ENCODE data around the gene GNL3. TPM values are rescaled to one million over a fixed set of nuclear protein-coding genes. Genes with fewer than 3 reads are reported as not detected.
"Not testable (repeated sequence)": the region's sequence is repeated elsewhere in the genome, so short reads cannot be mapped to it uniquely, and the experiment has no call there.

GNL3 gene
- polyA plus RNA-seq, 4 donors = 91.3 to 125 (median 98.8) TPM

- DNase-seq (ENCODE audit: low read depth in 4 of 4, low spot score in 2 of 4) = no peak
These were observed 30.0 kb downstream of the GNL3 start for GRCh38 chr3:52715714-52716305.

GRCh38 chr3:52719618-52720017 is 33.8 kb downstream of the GNL3 start:
- DNase-seq (ENCODE audit: low read depth in 4 of 4, low spot score in 2 of 4) = no peak

- DNase-seq (ENCODE audit: low read depth in 4 of 4, low spot score in 2 of 4) = no peak
These were observed 35.3 kb downstream of the GNL3 start for GRCh38 chr3:52721002-52721729.

GRCh38 chr3:52721730-52722008 is 35.8 kb downstream of the GNL3 start:
- no peak for DNase-seq (ENCODE audit: low read depth in 4 of 4, low spot score in 2 of 4)

GRCh38 chr3:52722491-52722890 is 36.7 kb downstream of the GNL3 start:
- DNase-seq (ENCODE audit: low read depth in 4 of 4, low spot score in 2 of 4) = no peak

- no peak for DNase-seq (ENCODE audit: low read depth in 4 of 4, low spot score in 2 of 4)
These were observed 38.1 kb downstream of the GNL3 start for GRCh38 chr3:52723935-52724334.

- DNase-seq (ENCODE audit: low read depth in 4 of 4, low spot score in 2 of 4) = no peak
These were observed 38.7 kb downstream of the GNL3 start for GRCh38 chr3:52724511-52724910.

GRCh38 chr3:52728753-52729152 is 42.9 kb downstream of the GNL3 start:
- not testable (repeated sequence) for DNase-seq (ENCODE audit: low read depth in 4 of 4, low spot score in 2 of 4)

GRCh38 chr3:52730681-52731080 is 44.8 kb downstream of the GNL3 start:
- no peak for DNase-seq (ENCODE audit: low read depth in 4 of 4, low spot score in 2 of 4)

GRCh38 chr3:52731590-52731989 is 45.8 kb downstream of the GNL3 start:
- DNase-seq (ENCODE audit: low read depth in 4 of 4, low spot score in 2 of 4) = no peak

GRCh38 chr3:52733256-52733891 is 47.5 kb downstream of the GNL3 start:
- DNase-seq (ENCODE audit: low read depth in 4 of 4, low spot score in 2 of 4) = no peak

GRCh38 chr3:52739730-52740129 is 53.9 kb downstream of the GNL3 start:
- no peak for DNase-seq (ENCODE audit: low read depth in 4 of 4, low spot score in 2 of 4)

- peak in 1 of 4 donors; percentile 4 for DNase-seq (ENCODE audit: low read depth in 4 of 4, low spot score in 2 of 4)
These were observed 56.7 kb downstream of the GNL3 start for GRCh38 chr3:52742418-52743041.

- DNase-seq (ENCODE audit: low read depth in 4 of 4, low spot score in 2 of 4) = no peak
These were observed 57.3 kb downstream of the GNL3 start for GRCh38 chr3:52743152-52743551.

- DNase-seq (ENCODE audit: low read depth in 4 of 4, low spot score in 2 of 4) = no peak
These were observed 57.9 kb downstream of the GNL3 start for GRCh38 chr3:52743721-52744120.

Other genes starting within 250 kb of the GNL3 start
- gene SEMA3G, start 240.9 kb upstream of the GNL3 start, polyA plus RNA-seq (ENCODE audit: insufficient read length in 4 of 4) = 10 to 100 TPM; 28.5 to 35.3 (median 30.1) TPM
- 1 to 10 TPM; 4.8 to 8.1 (median 7.6) TPM for gene TNNC1, start 232.0 kb upstream of the GNL3 start, polyA plus RNA-seq (ENCODE audit: insufficient read length in 4 of 4)
- gene NISCH, start 230.4 kb upstream of the GNL3 start, polyA plus RNA-seq (ENCODE audit: insufficient read length in 4 of 4) = 100 to 1,000 TPM in 2 of 4 donors, 10 to 100 TPM in 2; 85.4 to 152 (median 117) TPM
- 10 to 100 TPM; 31.2 to 44.5 (median 36.5) TPM for gene STAB1, start 190.7 kb upstream of the GNL3 start, polyA plus RNA-seq (ENCODE audit: insufficient read length in 4 of 4)
- 100 to 1,000 TPM; 137 to 189 (median 145) TPM for gene NT5DC2, start 152.2 kb upstream of the GNL3 start, polyA plus RNA-seq (ENCODE audit: insufficient read length in 4 of 4)
- gene UQCC5, start 149.4 kb upstream of the GNL3 start, polyA plus RNA-seq (ENCODE audit: insufficient read length in 4 of 4) = 10 to 100 TPM; 14.9 to 31.4 (median 21.3) TPM
- gene PBRM1, start 119 bp upstream of the GNL3 start, polyA plus RNA-seq (ENCODE audit: insufficient read length in 4 of 4) = 10 to 100 TPM; 53.5 to 64.5 (median 56.1) TPM
- gene GLT8D1, start 19.8 kb downstream of the GNL3 start, polyA plus RNA-seq (ENCODE audit: insufficient read length in 4 of 4) = 100 to 1,000 TPM; 113 to 142 (median 125) TPM
- gene SPCS1, start 20.1 kb downstream of the GNL3 start, polyA plus RNA-seq (ENCODE audit: insufficient read length in 4 of 4) = 100 to 1,000 TPM; 146 to 173 (median 162) TPM
- gene NEK4, start 84.9 kb downstream of the GNL3 start, polyA plus RNA-seq (ENCODE audit: insufficient read length in 4 of 4) = 10 to 100 TPM; 20.4 to 35.2 (median 27.5) TPM
- gene ITIH1, start 91.6 kb downstream of the GNL3 start, polyA plus RNA-seq (ENCODE audit: insufficient read length in 4 of 4) = 1 to 10 TPM in 1 of 4 donors, under 1 TPM in 2, not detected in 1; 0.19 to 7.6 (median 0.31) TPM
- gene ITIH3, start 108.8 kb downstream of the GNL3 start, polyA plus RNA-seq (ENCODE audit: insufficient read length in 4 of 4) = 10 to 100 TPM in 1 of 4 donors, 1 to 10 TPM in 3; 7.7 to 10.1 (median 8.0) TPM
- 10 to 100 TPM in 2 of 4 donors, 1 to 10 TPM in 2; 5.4 to 11.0 (median 8.6) TPM for gene ITIH4, start 144.6 kb downstream of the GNL3 start, polyA plus RNA-seq (ENCODE audit: insufficient read length in 4 of 4)
- gene MUSTN1, start 149.0 kb downstream of the GNL3 start, polyA plus RNA-seq (ENCODE audit: insufficient read length in 4 of 4) = 1 to 10 TPM in 1 of 4 donors, under 1 TPM in 3; 0.28 to 1.6 (median 0.47) TPM
- gene STIMATE, start 211.5 kb downstream of the GNL3 start, polyA plus RNA-seq (ENCODE audit: insufficient read length in 4 of 4) = 10 to 100 TPM; 15.5 to 17.5 (median 16.8) TPM

All from left renal cortex interstitium (tissue), 4 donors.